Panc1 (cell line): ENCODE results near the gene CNST. TPM values are rescaled to one million over a fixed set of nuclear protein-coding genes. Genes with fewer than 3 reads are reported as not detected.

Experiments used
- ATAC-seq: fragments of 200-7000 bp; cut with Tn5 transposase; 2 replicates; pipeline ENCODE4 v1.9.1; 2020; ENCODE audit warnings: mild to moderate bottlenecking, moderate library complexity
- BruUV-seq: library from RNA; stranded (reverse); fragments of 400-500 nt; replicated peaks from 2 replicates; lab custom pipeline; 2021; lab: Mats Ljungman, UMichigan
- CTCF ChIA-PET: fragments of 300-600 bp; sonication (Branson Sonifier 250); formaldehyde crosslinking; loops from one replicate; lab custom pipeline; 2022; ENCODE audit warnings: antibody characterized with exemption; lab: Charles Lee
- POLR2A ChIA-PET: fragments of 300-600 bp; sonication (Branson Sonifier 250); formaldehyde crosslinking; loops from one replicate; lab custom pipeline; 2022; ENCODE audit warnings: antibody characterized with exemption; lab: Charles Lee
- DNase-seq: peaks from one replicate; pipeline ENCODE4 v3.0.0-alpha.2; 2010; ENCODE audit warnings: low read depth, low spot score
- H3K27ac ChIP-seq: 2 replicates; pipeline ENCODE4 v1.5.1; 2011; ENCODE audit warnings: mild to moderate bottlenecking, low read length, inconsistent platforms
- H3K27me3 ChIP-seq: fragments of 200-500 bp; sonication (Bioruptor generic); 2 replicates; pipeline ENCODE4 v1.6.0; 2014; ENCODE audit warnings: low read length, inconsistent platforms; ENCODE audit not compliant: control insufficient read depth, insufficient read depth
- H3K36me3 ChIP-seq: fragments of 200-500 bp; sonication (Bioruptor generic); 2 replicates; pipeline ENCODE4 v1.5.1; 2014; ENCODE audit warnings: inconsistent platforms, mild to moderate bottlenecking, low read length, moderate library complexity; ENCODE audit not compliant: control insufficient read depth, insufficient read depth
- H3K4me1 ChIP-seq: 2 replicates; pipeline ENCODE4 v1.5.1; 2011; ENCODE audit warnings: inconsistent platforms, mild to moderate bottlenecking, low read length, moderate library complexity; ENCODE audit not compliant: control insufficient read depth, insufficient read depth
- H3K4me3 ChIP-seq, 2 experiments: 2 replicates each; pipeline ENCODE4 v1.5.1; 2011 to 2012; ENCODE audit warnings: low read depth in 2 of 2, low read length in 2 of 2, mild to moderate bottlenecking in 2 of 2, inconsistent platforms in 1 of 2, moderate library complexity in 1 of 2
- H3K9me3 ChIP-seq: fragments of 200-500 bp; sonication (Bioruptor generic); 2 replicates; pipeline ENCODE4 v1.5.1; 2014; ENCODE audit warnings: low read depth, mild to moderate bottlenecking, inconsistent platforms, low read length, moderate library complexity; ENCODE audit not compliant: control insufficient read depth, insufficient read depth
- CTCF ChIP-seq: fragments of 450-650 bp; IDR thresholded peaks from 2 replicates; pipeline ENCODE4 v1.5.1; 2017; ENCODE audit warnings: mild to moderate bottlenecking
- POLR2AphosphoS5 ChIP-seq: IDR thresholded peaks from 2 replicates; pipeline ENCODE4 v1.6.1; 2012; ENCODE audit warnings: mild to moderate bottlenecking, low read depth, low read length, moderate library complexity
- REST ChIP-seq, 2 experiments: IDR thresholded peaks; 2 replicates each; pipeline ENCODE4 v1.6.1; 2011 to 2012; ENCODE audit warnings: low read depth in 2 of 2, control low read depth in 1 of 2, low read length in 1 of 2, mild to moderate bottlenecking in 1 of 2, moderate library complexity in 1 of 2; ENCODE audit not compliant: insufficient read depth in 1 of 2
- SIN3A ChIP-seq: IDR thresholded peaks from 2 replicates; pipeline ENCODE4 v1.6.1; 2012; ENCODE audit warnings: low read depth, mild to moderate bottlenecking, low read length, moderate library complexity, borderline replicate concordance; ENCODE audit not compliant: insufficient read depth
- TCF7L2 ChIP-seq: IDR thresholded peaks from 2 replicates; pipeline ENCODE4 v1.6.1; 2011; ENCODE audit warnings: mild to moderate bottlenecking, low read depth, low read length, inconsistent platforms
- in situ Hi-C: cut with HindIII; loops from 2 replicates; pipeline ENCODE4 v1.10.0; 2016; ENCODE audit warnings: low sequenced_read_pairs, low pct_unique_long_range_greater_than_20kb
- intact Hi-C: fragments of 100-400 bp; cut with micrococcal nuclease; formaldehyde crosslinking; loops from one replicate; pipeline ENCODE4 v1.10.0; 2022; ENCODE audit not compliant: unreplicated experiment
- total RNA-seq: library from RNA; stranded (reverse); gene quantifications from one replicate; pipeline ENCODE4 v1.2.1, GENCODE V29; 2021; ENCODE audit not compliant: unreplicated experiment

The CNST gene
- total RNA-seq, 1 experiment from 2014 or later, result 18.5 TPM

- intact Hi-C loops, result no loop called here
- Histone ChIP-seq H3K4me1 (peaks cover 20% of the 10 kb centered on the region), H3K9me3 (no peaks in the 10 kb centered on the region), H3K27me3 (no peaks in the 10 kb centered on the region), H3K4me3 (no peak overlapping the region), H3K36me3 (no peaks in the 10 kb centered on the region), H3K27ac (peak overlapping the region; percentile 55; the same call in 1 of the 2 replicates)
- in situ Hi-C loops, result no loop called here
- ATAC-seq (no peak), DNase-seq (no peak)
- ChIA-PET CTCF (no interaction called here), POLR2A (no interaction called here)
- BruUV-seq, result no TSS peak
- no peak for TF ChIP-seq TCF7L2
- no peak for TF ChIP-seq REST (IDR thresholded peaks at IDR 0.05; ENCODE audit: insufficient read depth in 1 of 2, low read depth in 2 of 2, low read length in 1 of 2)
- no peak for TF ChIP-seq CTCF
- no peak for TF ChIP-seq SIN3A
- no peak for TF ChIP-seq POLR2AphosphoS5
These were observed 16.2 kb downstream of the CNST start for GRCh38 chr1:246582301-246583055.

GRCh38 chr1:246583056-246583440 is 16.8 kb downstream of the CNST start:
- Histone ChIP-seq H3K4me1 (peaks cover 20% of the 10 kb centered on the region), H3K4me3 (no peak overlapping the region), H3K36me3 (no peaks in the 10 kb centered on the region), H3K27me3 (no peaks in the 10 kb centered on the region), H3K27ac (peak overlapping the region; percentile 55; the same call in 1 of the 2 replicates), H3K9me3 (no peaks in the 10 kb centered on the region)
- ATAC-seq, result no peak
- no peak for DNase-seq
- in situ Hi-C loops, result no loop called here
- no TSS peak for BruUV-seq
- CTCF ChIA-PET, result no interaction called here
- POLR2A ChIA-PET, result no interaction called here
- intact Hi-C loops, result no loop called here
- TF ChIP-seq TCF7L2 (no peak), CTCF (no peak), POLR2AphosphoS5 (no peak), REST (IDR thresholded peaks at IDR 0.05; ENCODE audit: insufficient read depth in 1 of 2, low read depth in 2 of 2, low read length in 1 of 2) (no peak), SIN3A (no peak)
